ENCODE data around the gene KLHDC8B. TPM values are rescaled to one million over a fixed set of nuclear protein-coding genes. Genes with fewer than 3 reads are reported as not detected.

Gene KLHDC8B
- total and polyA plus RNA-seq, 9 of the 15 experiments (the other 6 are each of a cell fraction or from before 2014, with no cell fraction given): 6.9 to 34.8 (median 25.2) TPM

DNA sequence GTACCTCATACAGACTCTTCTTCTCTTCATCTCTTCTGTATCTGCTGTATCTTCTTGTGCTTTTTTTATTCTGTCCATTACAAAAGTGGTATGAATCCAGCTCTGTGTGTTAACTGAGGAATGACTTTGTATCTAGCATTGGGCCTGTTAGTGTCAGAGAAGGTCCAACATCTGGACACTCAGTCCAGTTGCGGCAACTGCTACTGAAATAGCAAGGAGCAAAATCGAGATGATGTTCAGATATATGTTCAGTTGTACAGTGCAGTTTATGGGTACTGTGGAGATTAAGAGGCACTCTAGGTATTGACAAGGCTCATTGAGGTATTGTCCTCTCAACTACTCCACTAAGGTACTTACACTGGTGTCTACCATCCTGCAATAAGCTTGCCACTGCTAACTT, 42.6 kb downstream of the KLHDC8B start:
- DNase-seq (ENCODE audit: extremely low read depth in 1 of 4, low spot score in 3 of 4) (no peak), FAIRE-seq (no peak), ATAC-seq (no peak)
- Histone ChIP-seq H3K4me2 (ENCODE audit: insufficient read depth, low read length) (no peak overlapping the region), H2AFZ (ENCODE audit: low read depth, low read length) (no peak overlapping the region), H3K4me3 (no peak overlapping the region), H4K20me1 (replicated peaks; ENCODE audit: control insufficient read depth, insufficient read depth, low read length) (no peaks in the 10 kb centered on the region), H3K9me3 (replicated peaks; ENCODE audit: control insufficient read depth, insufficient read depth, low read depth, low read length) (peaks cover 1% of the 10 kb centered on the region; the same call in 1 of the 2 replicates), H3K79me2 (ENCODE audit: control insufficient read depth, insufficient read depth, low read length) (no peaks in the 10 kb centered on the region), H3K9ac (ENCODE audit: insufficient read depth in 1 of 2, low read depth in 2 of 2, low read length in 2 of 2) (no peak overlapping the region), H3K36me3 (ENCODE audit: control insufficient read depth, insufficient read depth, low read length) (no peaks in the 10 kb centered on the region), H3K9me1 (ENCODE audit: control insufficient read depth, insufficient read depth, low read length) (no peaks in the 10 kb centered on the region), H3K4me1 (replicated peaks in 1 of 2; ENCODE audit: control insufficient read depth in 2 of 2, insufficient read depth in 2 of 2, low read length in 2 of 2) (peaks cover 0 to 7% of the 10 kb centered on the region in 2 experiments; a peak in 3 of 5 replicates), H3K27me3 (ENCODE audit: control insufficient read depth in 2 of 2, insufficient read depth in 2 of 2, low read length in 2 of 2) (no peaks in the 10 kb centered on the region), H3K27ac (ENCODE audit: extremely low read depth, low read depth, low read length) (no peak overlapping the region)
- no peak for TF ChIP-seq EGR1 (conservative IDR thresholded peaks at IDR 0.05)
- TF ChIP-seq ZNF695 (CRISPR knock-in tag; IDR thresholded peaks at IDR 0.05): no peak
- TF ChIP-seq NR2F6 (CRISPR knock-in tag; IDR thresholded peaks at IDR 0.05): no peak
- no peak for TF ChIP-seq MEF2D (tag; conservative IDR thresholded peaks at IDR 0.05; ENCODE audit: low read depth)
- no peak for TF ChIP-seq NUFIP1 (IDR thresholded peaks at IDR 0.05; ENCODE audit: partially characterized antibody)
- TF ChIP-seq MECOM (CRISPR knock-in tag; IDR thresholded peaks at IDR 0.05): no peak
- TF ChIP-seq SIX5 (IDR thresholded peaks at IDR 0.05; ENCODE audit: borderline replicate concordance in 1 of 2, insufficient read depth in 1 of 2, low read depth in 1 of 2, low read length in 2 of 2): no peak
- TF ChIP-seq E2F3 (CRISPR knock-in tag; IDR thresholded peaks at IDR 0.05): no peak
- TF ChIP-seq MXI1 (IDR thresholded peaks at IDR 0.05; ENCODE audit: low read depth, low read length): no peak
- no peak for TF ChIP-seq RUNX1 (IDR thresholded peaks at IDR 0.05; ENCODE audit: low read depth)
- TF ChIP-seq, protein P1, sequence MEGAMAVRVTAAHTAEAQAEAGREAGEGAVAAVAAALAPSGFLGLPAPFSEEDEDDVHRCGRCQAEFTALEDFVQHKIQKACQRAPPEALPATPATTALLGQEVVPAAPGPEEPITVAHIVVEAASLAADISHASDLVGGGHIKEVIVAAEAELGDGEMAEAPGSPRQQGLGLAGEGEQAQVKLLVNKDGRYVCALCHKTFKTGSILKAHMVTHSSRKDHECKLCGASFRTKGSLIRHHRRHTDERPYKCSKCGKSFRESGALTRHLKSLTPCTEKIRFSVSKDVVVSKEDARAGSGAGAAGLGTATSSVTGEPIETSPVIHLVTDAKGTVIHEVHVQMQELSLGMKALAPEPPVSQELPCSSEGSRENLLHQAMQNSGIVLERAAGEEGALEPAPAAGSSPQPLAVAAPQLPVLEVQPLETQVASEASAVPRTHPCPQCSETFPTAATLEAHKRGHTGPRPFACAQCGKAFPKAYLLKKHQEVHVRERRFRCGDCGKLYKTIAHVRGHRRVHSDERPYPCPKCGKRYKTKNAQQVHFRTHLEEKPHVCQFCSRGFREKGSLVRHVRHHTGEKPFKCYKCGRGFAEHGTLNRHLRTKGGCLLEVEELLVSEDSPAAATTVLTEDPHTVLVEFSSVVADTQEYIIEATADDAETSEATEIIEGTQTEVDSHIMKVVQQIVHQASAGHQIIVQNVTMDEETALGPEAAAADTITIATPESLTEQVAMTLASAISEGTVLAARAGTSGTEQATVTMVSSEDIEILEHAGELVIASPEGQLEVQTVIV (CRISPR knock-in tag; IDR thresholded peaks at IDR 0.05; ENCODE audit: borderline replicate concordance): no peak
- TF ChIP-seq, protein P2, sequence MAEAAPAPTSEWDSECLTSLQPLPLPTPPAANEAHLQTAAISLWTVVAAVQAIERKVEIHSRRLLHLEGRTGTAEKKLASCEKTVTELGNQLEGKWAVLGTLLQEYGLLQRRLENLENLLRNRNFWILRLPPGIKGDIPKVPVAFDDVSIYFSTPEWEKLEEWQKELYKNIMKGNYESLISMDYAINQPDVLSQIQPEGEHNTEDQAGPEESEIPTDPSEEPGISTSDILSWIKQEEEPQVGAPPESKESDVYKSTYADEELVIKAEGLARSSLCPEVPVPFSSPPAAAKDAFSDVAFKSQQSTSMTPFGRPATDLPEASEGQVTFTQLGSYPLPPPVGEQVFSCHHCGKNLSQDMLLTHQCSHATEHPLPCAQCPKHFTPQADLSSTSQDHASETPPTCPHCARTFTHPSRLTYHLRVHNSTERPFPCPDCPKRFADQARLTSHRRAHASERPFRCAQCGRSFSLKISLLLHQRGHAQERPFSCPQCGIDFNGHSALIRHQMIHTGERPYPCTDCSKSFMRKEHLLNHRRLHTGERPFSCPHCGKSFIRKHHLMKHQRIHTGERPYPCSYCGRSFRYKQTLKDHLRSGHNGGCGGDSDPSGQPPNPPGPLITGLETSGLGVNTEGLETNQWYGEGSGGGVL (CRISPR knock-in tag; IDR thresholded peaks at IDR 0.05): no peak
- TF ChIP-seq, protein P3, sequence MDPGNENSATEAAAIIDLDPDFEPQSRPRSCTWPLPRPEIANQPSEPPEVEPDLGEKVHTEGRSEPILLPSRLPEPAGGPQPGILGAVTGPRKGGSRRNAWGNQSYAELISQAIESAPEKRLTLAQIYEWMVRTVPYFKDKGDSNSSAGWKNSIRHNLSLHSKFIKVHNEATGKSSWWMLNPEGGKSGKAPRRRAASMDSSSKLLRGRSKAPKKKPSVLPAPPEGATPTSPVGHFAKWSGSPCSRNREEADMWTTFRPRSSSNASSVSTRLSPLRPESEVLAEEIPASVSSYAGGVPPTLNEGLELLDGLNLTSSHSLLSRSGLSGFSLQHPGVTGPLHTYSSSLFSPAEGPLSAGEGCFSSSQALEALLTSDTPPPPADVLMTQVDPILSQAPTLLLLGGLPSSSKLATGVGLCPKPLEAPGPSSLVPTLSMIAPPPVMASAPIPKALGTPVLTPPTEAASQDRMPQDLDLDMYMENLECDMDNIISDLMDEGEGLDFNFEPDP (CRISPR knock-in tag; IDR thresholded peaks at IDR 0.05): no peak
- no peak for TF ChIP-seq ZNF75A (CRISPR knock-in tag; IDR thresholded peaks at IDR 0.05)
- no peak for TF ChIP-seq NFYB (IDR thresholded peaks at IDR 0.05; ENCODE audit: extremely low read depth, insufficient read length)
- TF ChIP-seq JUND (IDR thresholded peaks at IDR 0.05; ENCODE audit: borderline replicate concordance, low read depth, low read length): no peak
- no peak for TF ChIP-seq JUND (tag; IDR thresholded peaks at IDR 0.05; ENCODE audit: borderline replicate concordance, low read depth, low read length)
- no peak for TF ChIP-seq GABPB2 (CRISPR knock-in tag; conservative IDR thresholded peaks at IDR 0.05)
- TF ChIP-seq TEAD4 (IDR thresholded peaks at IDR 0.05; ENCODE audit: low read length): no peak
- TF ChIP-seq TEAD4 (CRISPR knock-in tag; IDR thresholded peaks at IDR 0.05; ENCODE audit: borderline replicate concordance): no peak
- in situ Hi-C loops (cut with MboI): no loop called here
- POLR2A ChIA-PET: interaction anchor here (0.7 kb wide), 1 partner anchor 9 kb away, joined by 3 read pairs; no protein-coding TSS in a partner anchor
- 50% methylated on average over 2 of the region's 2 CpGs for WGBS (ENCODE audit: insufficient coverage, low coverage, missing lambda C conversion rate)
- BruUV-seq (replicated peaks): no TSS peak
- intact Hi-C loops (cut with micrococcal nuclease): no loop called here
- CTCF ChIA-PET (ENCODE audit: low intra/inter-chr PET ratio): no interaction called here

Measured in K562 (cell line).